ENCODE measurements around the gene SYK.

The SYK gene

DNA sequence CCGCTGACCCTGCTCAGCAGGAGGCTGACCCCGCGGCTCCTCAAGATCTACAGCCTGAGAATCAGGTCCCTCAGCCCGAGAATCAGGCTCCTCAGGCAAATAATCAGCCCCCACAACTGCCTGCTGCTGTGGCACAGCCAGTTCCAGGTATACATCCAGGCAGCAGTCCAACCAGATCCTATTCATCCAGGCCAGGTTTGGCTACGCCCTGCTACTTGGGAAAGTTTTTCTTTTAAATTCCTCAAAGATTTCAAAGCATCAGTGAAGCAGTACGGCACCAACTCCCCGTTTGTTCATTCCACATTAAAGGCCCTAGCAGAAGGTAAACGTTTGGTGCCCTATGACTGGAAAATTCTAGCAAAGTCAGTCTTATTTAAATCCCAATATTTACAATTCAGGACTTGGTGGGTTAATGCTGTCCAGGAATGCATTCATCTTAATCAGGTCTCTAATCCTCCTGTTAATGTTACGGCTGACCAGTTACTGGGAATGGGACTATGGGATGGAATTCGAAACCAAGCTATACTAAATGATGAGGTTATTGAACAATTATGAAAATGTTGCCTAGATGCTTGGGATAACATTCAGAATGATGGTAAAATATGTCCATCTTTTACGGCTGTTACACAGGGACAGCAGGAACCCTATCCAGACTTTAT lies 102.3 kb downstream of the SYK start:
- H3K9me3 ChIP-seq (ENCODE audit: insufficient read depth, low read depth, low read length) = no peaks in the 10 kb centered on the region
- H3K27me3 ChIP-seq (ENCODE audit: insufficient read depth, low read length, poor library complexity, severe bottlenecking) = no peaks in the 10 kb centered on the region
- no peaks in the 10 kb centered on the region for H3K9me2 ChIP-seq (replicated peaks; ENCODE audit: low read depth, low read length)
- H2AFZ ChIP-seq (ENCODE audit: low read length) = no peak overlapping the region
- no peaks in the 10 kb centered on the region for H4K20me1 ChIP-seq (ENCODE audit: insufficient read depth, low read length, poor library complexity, severe bottlenecking)
- H3K9ac ChIP-seq (ENCODE audit: low read depth, low read length, poor library complexity, severe bottlenecking) = no peak overlapping the region
- no peak overlapping the region for H3K4me3 ChIP-seq (ENCODE audit: low read length, poor library complexity, severe bottlenecking)
- no peaks in the 10 kb centered on the region for H3K79me2 ChIP-seq (ENCODE audit: insufficient read depth, low read length)
- H3K36me3 ChIP-seq (ENCODE audit: insufficient read depth, low read length) = peaks cover 9% of the 10 kb centered on the region; the same call in 1 of the 2 replicates
- no peaks in the 10 kb centered on the region for H3K4me1 ChIP-seq (ENCODE audit: insufficient read depth, low read length, poor library complexity, severe bottlenecking)
- TF ChIP-seq EZH2phosphoT487 (IDR thresholded peaks at IDR 0.05; ENCODE audit: borderline replicate concordance) (no peak), CTCF (conservative IDR thresholded peaks at IDR 0.05; ENCODE audit: low read length) (no peak)
- H3K4me2 ChIP-seq (ENCODE audit: low read depth, low read length, poor library complexity, severe bottlenecking) = no peak overlapping the region
- H3F3A ChIP-seq (ENCODE audit: low read depth) = no peaks in the 10 kb centered on the region

- no peaks in the 10 kb centered on the region for H3F3A ChIP-seq (ENCODE audit: low read depth)
- TF ChIP-seq EZH2phosphoT487 (IDR thresholded peaks at IDR 0.05; ENCODE audit: borderline replicate concordance) (no peak), CTCF (conservative IDR thresholded peaks at IDR 0.05; ENCODE audit: low read length) (no peak)
- H3K9me2 ChIP-seq (replicated peaks; ENCODE audit: low read depth, low read length) = no peaks in the 10 kb centered on the region
- H3K4me1 ChIP-seq (ENCODE audit: insufficient read depth, low read length, poor library complexity, severe bottlenecking) = no peaks in the 10 kb centered on the region
- no peaks in the 10 kb centered on the region for H3K79me2 ChIP-seq (ENCODE audit: insufficient read depth, low read length)
- H3K4me2 ChIP-seq (ENCODE audit: low read depth, low read length, poor library complexity, severe bottlenecking) = no peak overlapping the region
- H2AFZ ChIP-seq (ENCODE audit: low read length) = no peak overlapping the region
- H3K9ac ChIP-seq (ENCODE audit: low read depth, low read length, poor library complexity, severe bottlenecking) = no peak overlapping the region
- no peaks in the 10 kb centered on the region for H3K27me3 ChIP-seq (ENCODE audit: insufficient read depth, low read length, poor library complexity, severe bottlenecking)
- H4K20me1 ChIP-seq (ENCODE audit: insufficient read depth, low read length, poor library complexity, severe bottlenecking) = no peaks in the 10 kb centered on the region
- H3K4me3 ChIP-seq (ENCODE audit: low read length, poor library complexity, severe bottlenecking) = no peak overlapping the region
- no peaks in the 10 kb centered on the region for H3K9me3 ChIP-seq (ENCODE audit: insufficient read depth, low read depth, low read length)
- peaks cover 4% of the 10 kb centered on the region; the same call in 1 of the 2 replicates for H3K36me3 ChIP-seq (ENCODE audit: insufficient read depth, low read length)
Observed at GRCh38 chr9:90904706-90905478, 103.3 kb downstream of the SYK start.

GRCh38 chr9:90905822-90906221 lies 104.2 kb downstream of the SYK start:
- H3K36me3 ChIP-seq (ENCODE audit: insufficient read depth, low read length) = peaks cover 4% of the 10 kb centered on the region; the same call in 1 of the 2 replicates
- TF ChIP-seq EZH2phosphoT487 (IDR thresholded peaks at IDR 0.05; ENCODE audit: borderline replicate concordance) = no peak
- no peak for TF ChIP-seq CTCF (conservative IDR thresholded peaks at IDR 0.05; ENCODE audit: low read length)
- no peaks in the 10 kb centered on the region for H3F3A ChIP-seq (ENCODE audit: low read depth)
- no peak overlapping the region for H3K4me3 ChIP-seq (ENCODE audit: low read length, poor library complexity, severe bottlenecking)
- H3K79me2 ChIP-seq (ENCODE audit: insufficient read depth, low read length) = no peaks in the 10 kb centered on the region
- H3K9me3 ChIP-seq (ENCODE audit: insufficient read depth, low read depth, low read length) = no peaks in the 10 kb centered on the region
- no peak overlapping the region for H3K9ac ChIP-seq (ENCODE audit: low read depth, low read length, poor library complexity, severe bottlenecking)
- no peak overlapping the region for H2AFZ ChIP-seq (ENCODE audit: low read length)
- H3K27me3 ChIP-seq (ENCODE audit: insufficient read depth, low read length, poor library complexity, severe bottlenecking) = no peaks in the 10 kb centered on the region
- no peaks in the 10 kb centered on the region for H3K9me2 ChIP-seq (replicated peaks; ENCODE audit: low read depth, low read length)
- no peaks in the 10 kb centered on the region for H4K20me1 ChIP-seq (ENCODE audit: insufficient read depth, low read length, poor library complexity, severe bottlenecking)
- H3K4me1 ChIP-seq (ENCODE audit: insufficient read depth, low read length, poor library complexity, severe bottlenecking) = no peaks in the 10 kb centered on the region
- no peak overlapping the region for H3K4me2 ChIP-seq (ENCODE audit: low read depth, low read length, poor library complexity, severe bottlenecking)
